Cardiac fibroblast (primary cell): ENCODE results near the gene CHRNB4.
"Not testable (repeated sequence)": the region's sequence is repeated elsewhere in the genome, so short reads cannot be mapped to it uniquely, and the experiment has no call there.

Source experiments
- DNase-seq, 2 donors: peaks; one replicate each; pipeline versions ENCODE4 v3.0.0 to v3.0.0-alpha.2; 2010; ENCODE audit warnings: low read depth in 2 of 2
- H3K4me3 ChIP-seq, 2 donors: replicated peaks in 1 of 2; 1 replicate in 1 of 2; 2 replicates in 1 of 2; pipeline ENCODE4 v1.5.1; 2011; ENCODE audit warnings: low read depth in 2 of 2, low read length in 2 of 2, mild to moderate bottlenecking in 2 of 2, moderate library complexity in 1 of 2
- TF ChIP-seq, protein P1 (sequence below): IDR thresholded peaks from one replicate; pipeline ENCODE4 v1.5.1; 2011; ENCODE audit warnings: low read depth, mild to moderate bottlenecking, low read length, inconsistent platforms

CHRNB4 gene

DNA sequence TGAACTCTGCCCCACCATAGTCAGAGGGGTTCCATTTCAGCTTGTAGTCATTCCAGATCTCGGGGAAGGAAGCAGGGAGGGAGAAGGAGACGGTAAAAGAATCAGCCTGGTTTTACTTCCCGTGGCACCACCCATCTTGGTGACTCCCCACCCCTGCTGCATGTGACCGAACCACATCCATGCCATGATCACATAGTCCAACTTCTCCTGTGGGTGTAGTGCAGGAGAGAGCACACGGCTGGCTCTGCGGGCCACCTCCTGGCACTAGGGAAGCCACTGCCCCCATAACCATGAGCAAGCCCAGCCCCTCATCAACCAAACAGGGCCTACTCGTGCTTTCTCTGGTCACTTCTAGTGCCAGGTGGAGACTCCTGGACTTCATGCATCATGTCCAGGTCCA is 23.9 kb downstream of the CHRNB4 start:
- TF ChIP-seq, protein P1, sequence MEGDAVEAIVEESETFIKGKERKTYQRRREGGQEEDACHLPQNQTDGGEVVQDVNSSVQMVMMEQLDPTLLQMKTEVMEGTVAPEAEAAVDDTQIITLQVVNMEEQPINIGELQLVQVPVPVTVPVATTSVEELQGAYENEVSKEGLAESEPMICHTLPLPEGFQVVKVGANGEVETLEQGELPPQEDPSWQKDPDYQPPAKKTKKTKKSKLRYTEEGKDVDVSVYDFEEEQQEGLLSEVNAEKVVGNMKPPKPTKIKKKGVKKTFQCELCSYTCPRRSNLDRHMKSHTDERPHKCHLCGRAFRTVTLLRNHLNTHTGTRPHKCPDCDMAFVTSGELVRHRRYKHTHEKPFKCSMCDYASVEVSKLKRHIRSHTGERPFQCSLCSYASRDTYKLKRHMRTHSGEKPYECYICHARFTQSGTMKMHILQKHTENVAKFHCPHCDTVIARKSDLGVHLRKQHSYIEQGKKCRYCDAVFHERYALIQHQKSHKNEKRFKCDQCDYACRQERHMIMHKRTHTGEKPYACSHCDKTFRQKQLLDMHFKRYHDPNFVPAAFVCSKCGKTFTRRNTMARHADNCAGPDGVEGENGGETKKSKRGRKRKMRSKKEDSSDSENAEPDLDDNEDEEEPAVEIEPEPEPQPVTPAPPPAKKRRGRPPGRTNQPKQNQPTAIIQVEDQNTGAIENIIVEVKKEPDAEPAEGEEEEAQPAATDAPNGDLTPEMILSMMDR, result no peak
- no peak overlapping the region for H3K4me3 ChIP-seq
- no peak for DNase-seq

GRCh38 chr15:78616506-78616905 is 24.5 kb downstream of the CHRNB4 start:
- no peak for DNase-seq
- TF ChIP-seq, protein P1, result no peak
- no peak overlapping the region for H3K4me3 ChIP-seq

DNA sequence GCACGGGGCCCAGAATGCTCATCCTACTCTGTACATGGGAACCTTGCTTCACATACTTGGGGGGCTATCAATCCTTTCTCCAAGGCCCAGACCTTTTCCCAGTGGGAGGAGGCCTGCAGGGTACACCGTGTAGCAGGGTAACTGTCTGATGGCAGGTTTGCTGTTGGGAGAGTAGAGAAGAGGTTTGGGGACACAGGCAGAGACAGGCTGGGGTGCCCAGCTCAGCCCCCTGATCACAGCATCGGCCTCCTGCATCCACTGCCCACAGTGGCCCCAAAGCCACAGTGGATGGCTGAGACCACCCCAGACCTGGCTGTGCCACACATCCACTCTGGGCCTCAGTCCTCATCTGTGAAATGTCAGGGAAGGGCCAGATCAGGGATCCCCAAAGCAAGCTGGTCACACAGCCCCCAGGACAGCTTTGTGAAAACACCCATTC is 25.8 kb downstream of the CHRNB4 start:
- DNase-seq, result no peak
- H3K4me3 ChIP-seq, result no peak overlapping the region
- TF ChIP-seq, protein P1, result no peak

GRCh38 chr15:78614021-78614420 is 27.0 kb downstream of the CHRNB4 start:
- TF ChIP-seq, protein P1, result no peak
- no peak overlapping the region for H3K4me3 ChIP-seq
- no peak for DNase-seq

GRCh38 chr15:78609551-78609950 is 31.5 kb downstream of the CHRNB4 start:
- not testable (repeated sequence) for H3K4me3 ChIP-seq, DNase-seq

DNA sequence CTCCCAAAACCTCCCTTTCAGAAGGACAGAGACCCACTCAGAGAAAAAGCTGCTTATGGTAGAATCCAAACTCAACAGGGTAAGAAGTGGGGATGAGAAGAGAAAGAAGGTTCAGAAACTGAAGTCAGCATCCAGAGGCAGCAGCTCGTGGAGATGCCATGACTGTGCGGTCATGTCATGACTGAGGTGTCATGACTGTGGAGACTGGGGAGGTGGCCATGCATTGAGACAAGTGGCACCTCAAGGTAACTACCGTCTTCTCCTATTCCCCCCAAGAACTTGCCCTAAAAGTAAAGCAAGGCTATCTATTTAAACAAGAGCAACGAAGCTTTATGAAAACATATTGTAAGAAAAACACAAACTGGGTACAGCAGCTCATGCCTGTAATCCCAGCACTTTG is 35.3 kb downstream of the CHRNB4 start:
- no peak for DNase-seq
- H3K4me3 ChIP-seq, result no peak overlapping the region
- TF ChIP-seq, protein P1, result no peak

GRCh38 chr15:78605201-78605600 is 35.8 kb downstream of the CHRNB4 start:
- TF ChIP-seq, protein P1, result no peak
- H3K4me3 ChIP-seq, result no peak overlapping the region
- no peak for DNase-seq

GRCh38 chr15:78604420-78604819 is 36.6 kb downstream of the CHRNB4 start:
- no peak for DNase-seq
- H3K4me3 ChIP-seq, result no peak overlapping the region
- TF ChIP-seq, protein P1, result no peak
